ENCODE measurements around the gene ACACA. TPM values are rescaled to one million over a fixed set of nuclear protein-coding genes. Genes with fewer than 3 reads are reported as not detected.

ACACA gene
- total and polyA plus RNA-seq, 12 donors, result 5.6 to 28.0 (median 16.2) TPM

DNA sequence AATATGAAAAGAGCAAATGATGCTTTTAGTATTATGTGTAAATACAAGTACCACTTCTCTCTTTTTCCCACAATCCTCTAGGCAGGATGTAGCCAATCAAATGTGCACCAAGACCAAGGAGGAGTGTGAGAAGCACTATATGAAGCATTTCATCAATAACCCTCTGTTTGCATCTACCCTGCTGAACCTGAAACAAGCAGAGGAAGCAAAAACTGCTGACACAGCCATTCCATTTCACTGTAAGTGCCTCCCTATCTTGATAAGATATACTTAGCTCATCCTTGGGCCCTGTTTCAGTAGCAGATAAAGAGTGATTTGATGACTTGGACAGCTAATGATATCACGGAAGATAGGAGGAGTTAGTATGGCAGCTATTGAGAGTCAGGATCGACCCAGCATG, 33.8 kb upstream of the ACACA start:
- no peak overlapping the region for H3K4me3 ChIP-seq
- intact Hi-C loops (cut with DNase I), result no loop called here
- no peaks in the 10 kb centered on the region for H3K4me1 ChIP-seq
- H3K27me3 ChIP-seq, result no peaks in the 10 kb centered on the region
- no peaks in the 10 kb centered on the region for H3K9me3 ChIP-seq
- no peak for TF ChIP-seq CTCF (IDR thresholded peaks at IDR 0.05)
- peaks cover 0 to 97% (median 59%) of the 10 kb centered on the region in 9 donors for H3K36me3 ChIP-seq
- DNase-seq (no peak), ATAC-seq (no peak)
- H3K27ac ChIP-seq, result no peak overlapping the region
- WGBS, 2 donors, result 95 to 99% methylated on average over 2 of the region's 2 CpGs

DNA sequence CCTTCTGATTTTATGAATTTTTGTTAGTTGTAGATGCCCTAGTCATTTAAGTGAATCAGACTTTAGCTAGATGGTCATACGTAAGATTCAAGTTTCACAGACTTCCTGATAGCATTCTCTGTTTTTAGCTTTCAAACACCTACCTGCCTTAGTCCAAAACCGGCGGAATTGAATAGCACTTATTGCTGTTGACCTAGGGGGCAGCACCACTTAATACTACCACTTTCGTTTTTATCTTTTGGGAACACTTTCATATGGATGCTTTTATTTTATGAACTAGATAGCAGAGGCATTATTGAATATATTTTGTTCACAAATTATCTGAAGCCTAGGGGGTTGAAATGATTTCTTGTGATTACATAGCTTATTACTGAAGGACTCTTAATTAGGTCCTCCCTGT, 31.5 kb upstream of the ACACA start:
- Histone ChIP-seq H3K4me1 (no peaks in the 10 kb centered on the region), H3K9me3 (no peaks in the 10 kb centered on the region), H3K4me3 (no peak overlapping the region), H3K36me3 (peaks cover 0 to 93% (median 47%) of the 10 kb centered on the region in 9 donors), H3K27me3 (no peaks in the 10 kb centered on the region), H3K27ac (no peak overlapping the region)
- ATAC-seq, result no peak
- intact Hi-C loops (cut with DNase I), result no loop called here
- DNase-seq, result no peak
- WGBS, 2 donors, result 82 to 83% methylated on average over 4 of the region's 4 CpGs
- peak in 3 of 9 donors; percentile 7 to 14 (median 12) for TF ChIP-seq CTCF (IDR thresholded peaks at IDR 0.05)

- peaks cover 0 to 93% (median 3%) of the 10 kb centered on the region in 9 donors for H3K36me3 ChIP-seq
- ATAC-seq (no peak), DNase-seq (no peak)
- H3K4me1 ChIP-seq, result peaks cover 0 to 4% (median 0%) of the 10 kb centered on the region in 9 donors
- intact Hi-C loops (cut with DNase I), result no loop called here
- no peaks in the 10 kb centered on the region for H3K27me3 ChIP-seq
- WGBS, 2 donors, result 97 to 98% methylated on average over 2 of the region's 2 CpGs
- H3K9me3 ChIP-seq, result no peaks in the 10 kb centered on the region
- TF ChIP-seq CTCF (IDR thresholded peaks at IDR 0.05), result no peak
- H3K4me3 ChIP-seq, result no peak overlapping the region
- no peak overlapping the region for H3K27ac ChIP-seq
These were observed 26.0 kb upstream of the ACACA start for GRCh38 chr17:37432671-37433070.

DNA sequence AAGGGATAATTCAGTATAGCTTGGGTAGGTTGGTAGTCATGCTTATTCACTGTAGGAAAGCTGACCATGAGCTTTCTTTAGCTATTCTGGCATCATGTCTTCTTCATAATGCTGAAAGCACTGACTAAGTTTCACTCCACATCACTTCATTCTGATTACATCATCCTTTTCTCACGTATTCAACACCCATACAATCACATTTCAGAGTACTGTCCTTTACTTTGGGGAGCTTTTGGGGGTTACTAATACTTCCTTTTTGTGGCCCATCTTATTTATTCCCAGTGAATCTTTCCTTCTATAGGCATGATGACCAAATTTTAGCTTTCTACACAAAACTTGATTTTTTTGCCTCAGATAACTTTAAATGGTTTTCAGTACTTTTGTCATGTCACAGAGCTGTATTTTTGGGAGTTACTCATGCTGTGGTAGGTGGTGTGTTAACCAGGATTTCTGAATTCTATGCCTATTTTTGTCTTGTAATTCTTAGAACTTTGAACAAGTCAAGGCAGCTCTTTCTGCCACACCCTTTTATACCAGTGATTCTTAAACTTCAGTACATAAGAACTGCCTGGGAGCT, 23.5 kb upstream of the ACACA start:
- Histone ChIP-seq H3K4me1 (peaks cover 0 to 4% (median 0%) of the 10 kb centered on the region in 9 donors), H3K9me3 (no peaks in the 10 kb centered on the region), H3K36me3 (peaks cover 0 to 94% (median 26%) of the 10 kb centered on the region in 9 donors), H3K27me3 (no peaks in the 10 kb centered on the region), H3K4me3 (no peak overlapping the region), H3K27ac (peak overlapping the region in 1 of 10 donors; percentile 5)
- DNase-seq, result no peak
- intact Hi-C loops (cut with DNase I), result no loop called here
- WGBS, 2 donors, result 51 to 61% methylated on average over 1 of the region's 1 CpG
- ATAC-seq, result no peak
- no peak for TF ChIP-seq CTCF (IDR thresholded peaks at IDR 0.05)

Measured in heart right ventricle (tissue), 16 donors.